AG09319 (cell line): Measurements from ENCODE around the gene HENMT1.
"Not testable (repeated sequence)": the region's sequence is repeated elsewhere in the genome, so short reads cannot be mapped to it uniquely, and the experiment has no call there.

Experiments used
- DNase-seq: peaks from one replicate; pipeline ENCODE4 v3.0.0-alpha.2; 2010; ENCODE audit warnings: low read depth; ENCODE audit errors: extremely low read depth
- TF ChIP-seq, protein P1 (sequence below): IDR thresholded peaks from 2 replicates; pipeline ENCODE4 v1.5.1; 2011; ENCODE audit warnings: low read depth, mild to moderate bottlenecking, inconsistent platforms, low read length, moderate library complexity

HENMT1 gene

DNA sequence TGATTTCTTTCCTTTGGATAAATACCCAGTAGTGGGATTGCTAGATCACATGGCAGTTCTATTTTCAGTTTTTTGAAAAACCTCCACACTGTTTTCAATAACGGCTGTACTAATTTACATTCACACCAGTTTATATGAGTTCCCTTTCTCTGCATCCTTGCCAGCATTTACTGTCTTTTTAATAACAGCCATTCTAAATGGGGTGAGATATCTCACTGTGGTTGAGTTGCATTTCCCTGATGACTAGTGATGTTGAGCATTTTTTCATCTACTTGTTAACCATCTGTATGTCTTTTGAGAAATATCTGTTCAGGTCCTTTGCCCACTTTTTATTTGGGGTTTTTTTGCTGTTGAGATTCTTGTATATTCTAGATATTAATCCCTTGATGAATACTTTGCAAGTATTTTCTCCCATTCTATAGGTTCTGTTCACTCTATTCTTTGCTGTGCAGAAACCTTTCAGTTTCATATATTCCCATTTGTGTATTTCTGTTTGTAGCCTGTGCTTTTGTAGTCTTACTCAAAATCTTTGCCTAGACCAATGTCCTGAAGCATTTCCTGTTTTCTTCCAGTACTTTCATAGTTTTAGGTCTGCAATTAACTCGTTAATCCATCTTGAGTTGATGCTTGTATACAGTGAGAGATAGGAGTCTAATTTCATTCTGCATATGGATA lies 7.3 kb downstream of the HENMT1 start:
- TF ChIP-seq, protein P1, sequence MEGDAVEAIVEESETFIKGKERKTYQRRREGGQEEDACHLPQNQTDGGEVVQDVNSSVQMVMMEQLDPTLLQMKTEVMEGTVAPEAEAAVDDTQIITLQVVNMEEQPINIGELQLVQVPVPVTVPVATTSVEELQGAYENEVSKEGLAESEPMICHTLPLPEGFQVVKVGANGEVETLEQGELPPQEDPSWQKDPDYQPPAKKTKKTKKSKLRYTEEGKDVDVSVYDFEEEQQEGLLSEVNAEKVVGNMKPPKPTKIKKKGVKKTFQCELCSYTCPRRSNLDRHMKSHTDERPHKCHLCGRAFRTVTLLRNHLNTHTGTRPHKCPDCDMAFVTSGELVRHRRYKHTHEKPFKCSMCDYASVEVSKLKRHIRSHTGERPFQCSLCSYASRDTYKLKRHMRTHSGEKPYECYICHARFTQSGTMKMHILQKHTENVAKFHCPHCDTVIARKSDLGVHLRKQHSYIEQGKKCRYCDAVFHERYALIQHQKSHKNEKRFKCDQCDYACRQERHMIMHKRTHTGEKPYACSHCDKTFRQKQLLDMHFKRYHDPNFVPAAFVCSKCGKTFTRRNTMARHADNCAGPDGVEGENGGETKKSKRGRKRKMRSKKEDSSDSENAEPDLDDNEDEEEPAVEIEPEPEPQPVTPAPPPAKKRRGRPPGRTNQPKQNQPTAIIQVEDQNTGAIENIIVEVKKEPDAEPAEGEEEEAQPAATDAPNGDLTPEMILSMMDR: no peak
- DNase-seq: no peak

DNA sequence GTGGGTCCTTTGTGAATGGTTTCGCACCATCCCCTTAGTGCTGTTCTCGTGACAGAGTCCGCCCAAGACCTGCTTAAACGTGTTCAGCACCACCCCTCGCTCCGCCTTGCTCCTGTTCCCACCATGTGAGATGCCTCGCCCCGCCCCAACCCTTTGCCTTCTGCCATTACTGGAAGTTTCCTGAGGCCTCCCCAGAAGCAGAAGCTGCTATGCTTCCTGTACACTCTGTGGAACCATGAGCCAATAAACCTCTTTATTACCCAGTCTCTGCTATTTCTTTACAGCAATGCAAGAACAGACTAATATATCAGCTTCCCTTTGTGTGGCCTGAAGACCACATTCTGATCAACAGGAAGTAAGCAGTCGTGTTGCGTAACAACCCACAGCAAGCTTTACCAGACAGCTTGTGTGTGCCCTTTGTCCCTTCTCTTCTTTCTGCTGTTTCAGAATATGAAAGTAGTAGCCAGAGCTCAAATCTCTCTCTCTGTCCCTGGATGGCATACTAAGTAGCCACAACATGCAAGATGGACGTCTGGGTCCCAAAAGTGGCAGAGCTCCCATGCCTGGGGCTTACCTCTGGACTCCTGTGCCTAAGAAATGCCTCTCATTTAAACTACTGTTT lies 14.1 kb downstream of the HENMT1 start:
- TF ChIP-seq, protein P1: no peak
- peak; percentile 59 for DNase-seq

DNA sequence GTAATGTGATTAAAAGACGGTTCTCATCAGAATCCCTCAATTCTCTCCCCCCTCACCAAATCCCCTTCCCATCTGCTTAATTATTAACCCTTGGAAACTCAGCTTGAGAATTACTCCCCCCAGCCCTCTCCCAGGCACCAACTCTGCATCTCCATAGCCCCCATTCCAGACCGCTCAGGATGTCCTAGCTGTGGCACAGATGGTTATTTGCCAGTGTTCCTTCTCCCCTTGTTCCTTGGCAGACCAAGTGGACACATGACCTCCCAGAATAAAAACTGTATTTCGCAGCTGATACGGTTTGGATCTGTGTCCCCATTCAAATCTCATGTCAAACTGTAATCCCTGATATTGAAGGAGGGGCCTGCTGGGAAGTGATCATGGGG lies 14.6 kb downstream of the HENMT1 start:
- TF ChIP-seq, protein P1: no peak
- no peak for DNase-seq

DNA sequence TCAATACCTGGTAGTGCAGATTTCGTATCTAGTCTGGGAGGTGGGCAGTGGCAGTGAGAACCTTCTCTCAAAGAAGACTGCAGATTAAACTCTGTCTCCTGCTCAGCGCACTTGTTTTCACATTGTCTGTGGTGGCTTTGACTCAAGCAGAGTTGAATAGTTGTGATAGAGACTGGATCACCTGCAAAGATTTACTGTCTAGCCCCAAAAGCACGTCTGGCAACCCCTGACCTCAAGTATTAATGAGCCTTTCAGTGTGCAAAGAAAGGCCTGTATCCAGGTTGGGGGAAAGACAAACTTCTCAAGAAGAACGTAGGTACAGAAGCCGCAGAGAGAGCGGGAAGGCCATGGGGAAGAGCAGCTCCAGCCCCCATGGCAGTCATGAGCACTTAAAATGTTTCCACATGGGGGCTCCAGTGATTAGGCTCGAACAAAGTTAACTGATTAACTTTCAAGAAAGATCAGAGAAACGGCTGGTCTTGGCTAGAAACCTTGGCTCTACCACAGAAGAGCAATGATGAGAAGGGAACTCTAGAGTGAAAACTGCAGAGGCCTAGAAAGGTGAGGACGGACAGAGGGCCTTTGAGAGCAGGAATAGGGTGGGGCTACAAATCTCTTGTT lies 15.2 kb downstream of the HENMT1 start:
- TF ChIP-seq, protein P1: peak; percentile 4
- no peak for DNase-seq

DNA sequence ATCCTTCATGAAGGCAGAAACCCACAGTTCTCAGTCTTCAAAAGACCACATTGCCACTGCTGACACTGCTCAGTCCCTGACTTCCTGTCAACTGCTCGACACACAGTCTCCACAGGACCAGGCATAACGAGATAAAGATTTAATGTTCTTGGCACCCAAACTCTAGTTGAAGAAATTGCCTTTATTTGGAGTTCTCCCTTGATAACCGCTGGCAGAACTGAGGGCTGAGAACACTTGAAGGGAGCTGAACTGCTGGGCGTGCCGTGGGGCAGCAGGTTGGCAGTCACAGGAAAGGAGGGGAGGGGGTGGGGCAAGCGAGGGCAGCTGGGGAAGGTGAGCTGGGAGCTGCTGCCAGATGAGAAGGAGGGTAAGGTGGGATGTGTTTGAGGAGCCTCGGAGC lies 15.9 kb downstream of the HENMT1 start:
- no peak for DNase-seq
- TF ChIP-seq, protein P1: no peak

DNA sequence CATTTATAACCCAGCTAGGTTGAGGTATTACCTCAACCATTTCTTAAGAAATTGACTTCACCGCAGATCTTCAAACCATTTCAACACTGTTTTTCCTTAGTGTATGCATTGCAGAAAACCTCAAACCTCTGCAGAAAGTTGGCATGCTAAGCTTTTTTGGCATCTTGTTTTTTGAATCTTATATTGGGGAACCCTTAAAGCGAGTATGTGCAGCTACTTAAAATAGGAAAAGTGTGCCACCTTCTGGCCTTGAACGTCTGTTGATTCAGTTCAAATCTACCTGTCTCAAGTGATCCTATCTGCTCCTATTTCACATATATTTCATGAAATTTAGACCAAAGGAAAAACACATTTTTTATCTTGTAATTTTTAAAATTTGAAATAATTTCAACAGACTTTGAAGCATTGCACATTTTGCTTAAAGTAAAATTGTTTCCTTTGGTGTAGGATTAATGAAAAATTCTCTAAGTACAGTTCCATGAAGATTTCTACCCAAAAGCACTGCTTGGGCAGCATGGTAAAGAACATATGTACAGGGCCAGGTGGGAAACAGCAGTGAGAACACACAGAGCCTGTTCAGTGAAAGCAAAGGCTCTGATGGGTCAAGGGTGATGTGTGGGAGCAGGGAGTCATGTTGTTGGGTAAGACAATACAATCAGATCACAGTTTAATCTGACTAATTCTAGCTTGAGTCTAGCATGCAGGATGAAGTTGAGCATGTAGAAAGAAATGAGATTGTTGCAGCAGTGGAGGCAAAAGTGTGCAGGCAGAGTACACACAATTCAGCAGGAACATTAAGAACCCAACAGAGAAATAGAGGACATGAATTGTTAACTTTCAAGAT lies 17.2 kb downstream of the HENMT1 start:
- peak; percentile 58 for DNase-seq
- TF ChIP-seq, protein P1: peak; percentile 62

DNA sequence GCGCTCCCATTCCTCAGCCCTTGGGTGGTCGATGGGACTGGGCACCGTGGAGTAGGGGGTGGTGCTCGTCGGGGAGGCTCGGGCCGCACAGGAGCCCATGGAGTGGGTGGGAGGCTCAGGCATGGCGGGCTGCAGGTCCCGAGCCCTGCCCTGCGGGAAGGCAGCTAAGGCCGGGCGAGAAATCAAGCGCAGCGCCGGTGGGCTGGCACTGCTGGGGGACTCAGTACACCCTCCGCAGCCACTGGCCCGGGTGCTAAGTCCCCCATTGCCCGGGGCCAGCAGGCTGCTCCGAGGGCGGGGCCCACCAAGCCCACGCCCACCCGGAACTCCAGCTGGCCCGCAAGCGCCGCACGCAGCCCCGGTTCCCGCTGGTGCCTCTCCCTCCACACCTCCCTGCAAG lies 20.0 kb downstream of the HENMT1 start:
- DNase-seq: not testable (repeated sequence)
